UCSD-AML1 (cell line): Measurements from ENCODE around the gene EIF3L.

Experiments
- DNase-seq: peaks from one replicate; lab custom pipeline; 2025; ENCODE audit not compliant: unreplicated experiment; lab: John Stamatoyannopoulos, UW

The EIF3L gene

GRCh38 chr22:37850801-37851200 is 1.6 kb downstream of the EIF3L start:
- DNase-seq = no peak

GRCh38 chr22:37852418-37852817 is 3.2 kb downstream of the EIF3L start:
- no peak for DNase-seq

GRCh38 chr22:37854946-37855345 is 5.7 kb downstream of the EIF3L start:
- no peak for DNase-seq

GRCh38 chr22:37855462-37855861 is 6.2 kb downstream of the EIF3L start:
- no peak for DNase-seq

GRCh38 chr22:37860796-37861421 is 11.7 kb downstream of the EIF3L start:
- DNase-seq = no peak

GRCh38 chr22:37862570-37863325 is 13.5 kb downstream of the EIF3L start:
- DNase-seq = no peak

- DNase-seq = no peak
Observed at GRCh38 chr22:37865510-37865909, 16.3 kb downstream of the EIF3L start.

- DNase-seq = no peak
Observed at GRCh38 chr22:37870273-37870672, 21.1 kb downstream of the EIF3L start.

- DNase-seq = no peak
Observed at GRCh38 chr22:37880668-37881440, 31.6 kb downstream of the EIF3L start.

- DNase-seq = no peak
Observed at GRCh38 chr22:37884420-37884819, 35.2 kb downstream of the EIF3L start.

GRCh38 chr22:37887584-37888378 is 38.6 kb downstream of the EIF3L start:
- DNase-seq = no peak

GRCh38 chr22:37891926-37892325 is 42.7 kb downstream of the EIF3L start:
- DNase-seq = no peak

- no peak for DNase-seq
Observed at GRCh38 chr22:37892566-37893335, 43.5 kb downstream of the EIF3L start.

- no peak for DNase-seq
Observed at GRCh38 chr22:37893583-37893983, 44.4 kb downstream of the EIF3L start.

- no peak for DNase-seq
Observed at GRCh38 chr22:37894939-37895670, 45.9 kb downstream of the EIF3L start.

- DNase-seq = peak; percentile 55
Observed at GRCh38 chr22:37896181-37896592, 47.0 kb downstream of the EIF3L start.

- no peak for DNase-seq
Observed at GRCh38 chr22:37896939-37897338, 47.7 kb downstream of the EIF3L start.

- no peak for DNase-seq
Observed at GRCh38 chr22:37897807-37898206, 48.6 kb downstream of the EIF3L start.

- no peak for DNase-seq
Observed at GRCh38 chr22:37898441-37899181, 49.4 kb downstream of the EIF3L start.
